Panc1 (cell line): ENCODE data around the gene DAD1. TPM values are rescaled to one million over a fixed set of nuclear protein-coding genes. Genes with fewer than 3 reads are reported as not detected.
"Not testable (repeated sequence)": the region's sequence is repeated elsewhere in the genome, so short reads cannot be mapped to it uniquely, and the experiment has no call there.

Experiments
- ATAC-seq: fragments of 200-7000 bp; cut with Tn5 transposase; 2 replicates; pipeline ENCODE4 v1.9.1; 2020; ENCODE audit warnings: mild to moderate bottlenecking, moderate library complexity
- BruUV-seq: library from RNA; stranded (reverse); fragments of 400-500 nt; replicated peaks from 2 replicates; lab custom pipeline; 2021; lab: Mats Ljungman, UMichigan
- CTCF ChIA-PET: fragments of 300-600 bp; sonication (Branson Sonifier 250); formaldehyde crosslinking; loops from one replicate; lab custom pipeline; 2022; ENCODE audit warnings: antibody characterized with exemption; lab: Charles Lee
- POLR2A ChIA-PET: fragments of 300-600 bp; sonication (Branson Sonifier 250); formaldehyde crosslinking; loops from one replicate; lab custom pipeline; 2022; ENCODE audit warnings: antibody characterized with exemption; lab: Charles Lee
- DNase-seq: peaks from one replicate; pipeline ENCODE4 v3.0.0-alpha.2; 2010; ENCODE audit warnings: low read depth, low spot score
- H3K27ac ChIP-seq: 2 replicates; pipeline ENCODE4 v1.5.1; 2011; ENCODE audit warnings: mild to moderate bottlenecking, low read length, inconsistent platforms
- H3K27me3 ChIP-seq: fragments of 200-500 bp; sonication (Bioruptor generic); 2 replicates; pipeline ENCODE4 v1.6.0; 2014; ENCODE audit warnings: low read length, inconsistent platforms; ENCODE audit not compliant: control insufficient read depth, insufficient read depth
- H3K36me3 ChIP-seq: fragments of 200-500 bp; sonication (Bioruptor generic); 2 replicates; pipeline ENCODE4 v1.5.1; 2014; ENCODE audit warnings: inconsistent platforms, mild to moderate bottlenecking, low read length, moderate library complexity; ENCODE audit not compliant: control insufficient read depth, insufficient read depth
- H3K4me1 ChIP-seq: 2 replicates; pipeline ENCODE4 v1.5.1; 2011; ENCODE audit warnings: inconsistent platforms, mild to moderate bottlenecking, low read length, moderate library complexity; ENCODE audit not compliant: control insufficient read depth, insufficient read depth
- H3K4me3 ChIP-seq, 2 experiments: 2 replicates each; pipeline ENCODE4 v1.5.1; 2011 to 2012; ENCODE audit warnings: low read depth in 2 of 2, low read length in 2 of 2, mild to moderate bottlenecking in 2 of 2, inconsistent platforms in 1 of 2, moderate library complexity in 1 of 2
- H3K9me3 ChIP-seq: fragments of 200-500 bp; sonication (Bioruptor generic); 2 replicates; pipeline ENCODE4 v1.5.1; 2014; ENCODE audit warnings: low read depth, mild to moderate bottlenecking, inconsistent platforms, low read length, moderate library complexity; ENCODE audit not compliant: control insufficient read depth, insufficient read depth
- CTCF ChIP-seq: fragments of 450-650 bp; IDR thresholded peaks from 2 replicates; pipeline ENCODE4 v1.5.1; 2017; ENCODE audit warnings: mild to moderate bottlenecking
- POLR2AphosphoS5 ChIP-seq: IDR thresholded peaks from 2 replicates; pipeline ENCODE4 v1.6.1; 2012; ENCODE audit warnings: mild to moderate bottlenecking, low read depth, low read length, moderate library complexity
- SIN3A ChIP-seq: IDR thresholded peaks from 2 replicates; pipeline ENCODE4 v1.6.1; 2012; ENCODE audit warnings: low read depth, mild to moderate bottlenecking, low read length, moderate library complexity, borderline replicate concordance; ENCODE audit not compliant: insufficient read depth
- TCF7L2 ChIP-seq: IDR thresholded peaks from 2 replicates; pipeline ENCODE4 v1.6.1; 2011; ENCODE audit warnings: mild to moderate bottlenecking, low read depth, low read length, inconsistent platforms
- in situ Hi-C: cut with HindIII; loops from 2 replicates; pipeline ENCODE4 v1.10.0; 2016; ENCODE audit warnings: low sequenced_read_pairs, low pct_unique_long_range_greater_than_20kb
- intact Hi-C: fragments of 100-400 bp; cut with micrococcal nuclease; formaldehyde crosslinking; loops from one replicate; pipeline ENCODE4 v1.10.0; 2022; ENCODE audit not compliant: unreplicated experiment
- total RNA-seq: library from RNA; stranded (reverse); gene quantifications from one replicate; pipeline ENCODE4 v1.2.1, GENCODE V29; 2021; ENCODE audit not compliant: unreplicated experiment
- TF ChIP-seq, protein P1 (sequence below), 2 experiments: IDR thresholded peaks; 2 replicates each; pipeline ENCODE4 v1.6.1; 2011 to 2012; ENCODE audit warnings: low read depth in 2 of 2, control low read depth in 1 of 2, low read length in 1 of 2, mild to moderate bottlenecking in 1 of 2, moderate library complexity in 1 of 2; ENCODE audit not compliant: insufficient read depth in 1 of 2

The DAD1 gene
- total RNA-seq, 1 experiment from 2014 or later: 163 TPM

DNA sequence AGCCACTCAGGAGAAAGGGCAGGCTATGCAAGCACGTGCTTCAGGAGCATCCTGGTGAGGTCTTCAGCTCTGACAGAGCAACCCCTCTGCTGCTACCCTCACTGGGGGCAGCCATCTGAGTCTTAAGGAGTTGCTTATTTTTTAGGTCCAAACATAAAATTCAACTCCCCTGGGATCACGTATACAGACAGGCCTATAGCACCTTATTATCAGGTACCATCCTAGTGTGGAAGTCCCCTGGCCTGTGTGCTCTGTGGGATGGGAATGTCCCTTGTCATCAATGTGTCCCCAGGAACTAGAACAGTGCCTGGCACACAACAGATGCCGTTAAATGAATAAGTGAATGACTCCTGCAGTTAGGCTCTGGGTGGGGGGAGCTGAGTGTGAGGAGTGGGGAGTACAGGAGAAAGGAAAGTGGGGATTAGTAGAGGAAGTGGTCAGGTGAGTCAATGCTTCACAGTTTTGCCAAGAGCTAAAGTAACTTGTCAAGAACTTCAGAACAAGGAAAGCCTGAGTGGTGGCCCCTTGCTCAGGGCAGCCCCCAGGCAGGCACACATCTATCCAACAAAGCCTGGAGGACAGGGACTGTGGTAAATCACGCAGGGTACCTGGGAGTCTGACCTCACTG is 33.5 kb downstream of the DAD1 start:
- CTCF ChIA-PET: interaction anchor here (0.5 to 1.6 kb wide), 3 partner anchors 14 to 357 kb away, joined by 3 to 7 read pairs (median 4); no protein-coding TSS in a partner anchor
- no TSS peak for BruUV-seq
- no peaks in the 10 kb centered on the region for H3K36me3 ChIP-seq
- in situ Hi-C loops: no loop called here
- DNase-seq: no peak
- H3K4me1 ChIP-seq: 0 out of 2 replicates have a peak, but pooled peaks cover 2% of the 10 kb centered on the region
- ATAC-seq: no peak
- TF ChIP-seq, protein P1, sequence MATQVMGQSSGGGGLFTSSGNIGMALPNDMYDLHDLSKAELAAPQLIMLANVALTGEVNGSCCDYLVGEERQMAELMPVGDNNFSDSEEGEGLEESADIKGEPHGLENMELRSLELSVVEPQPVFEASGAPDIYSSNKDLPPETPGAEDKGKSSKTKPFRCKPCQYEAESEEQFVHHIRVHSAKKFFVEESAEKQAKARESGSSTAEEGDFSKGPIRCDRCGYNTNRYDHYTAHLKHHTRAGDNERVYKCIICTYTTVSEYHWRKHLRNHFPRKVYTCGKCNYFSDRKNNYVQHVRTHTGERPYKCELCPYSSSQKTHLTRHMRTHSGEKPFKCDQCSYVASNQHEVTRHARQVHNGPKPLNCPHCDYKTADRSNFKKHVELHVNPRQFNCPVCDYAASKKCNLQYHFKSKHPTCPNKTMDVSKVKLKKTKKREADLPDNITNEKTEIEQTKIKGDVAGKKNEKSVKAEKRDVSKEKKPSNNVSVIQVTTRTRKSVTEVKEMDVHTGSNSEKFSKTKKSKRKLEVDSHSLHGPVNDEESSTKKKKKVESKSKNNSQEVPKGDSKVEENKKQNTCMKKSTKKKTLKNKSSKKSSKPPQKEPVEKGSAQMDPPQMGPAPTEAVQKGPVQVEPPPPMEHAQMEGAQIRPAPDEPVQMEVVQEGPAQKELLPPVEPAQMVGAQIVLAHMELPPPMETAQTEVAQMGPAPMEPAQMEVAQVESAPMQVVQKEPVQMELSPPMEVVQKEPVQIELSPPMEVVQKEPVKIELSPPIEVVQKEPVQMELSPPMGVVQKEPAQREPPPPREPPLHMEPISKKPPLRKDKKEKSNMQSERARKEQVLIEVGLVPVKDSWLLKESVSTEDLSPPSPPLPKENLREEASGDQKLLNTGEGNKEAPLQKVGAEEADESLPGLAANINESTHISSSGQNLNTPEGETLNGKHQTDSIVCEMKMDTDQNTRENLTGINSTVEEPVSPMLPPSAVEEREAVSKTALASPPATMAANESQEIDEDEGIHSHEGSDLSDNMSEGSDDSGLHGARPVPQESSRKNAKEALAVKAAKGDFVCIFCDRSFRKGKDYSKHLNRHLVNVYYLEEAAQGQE (IDR thresholded peaks at IDR 0.05; ENCODE audit: insufficient read depth in 1 of 2, low read depth in 2 of 2, low read length in 1 of 2): no peak
- no peak for TF ChIP-seq TCF7L2
- no peaks in the 10 kb centered on the region for H3K9me3 ChIP-seq
- no peak overlapping the region for H3K27ac ChIP-seq
- POLR2A ChIA-PET: no interaction called here
- no peak overlapping the region for H3K4me3 ChIP-seq
- intact Hi-C loops: loop anchor here (5.0 kb wide), 1 partner anchor 97 kb away; no protein-coding TSS in a partner anchor
- no peaks in the 10 kb centered on the region for H3K27me3 ChIP-seq

GRCh38 chr14:22554498-22555383 is 34.3 kb downstream of the DAD1 start:
- CTCF ChIA-PET: interaction anchor here (0.5 kb wide), 1 partner anchor 358 kb away, joined by 4 read pairs; no protein-coding TSS in a partner anchor
- Histone ChIP-seq H3K27me3 (no peaks in the 10 kb centered on the region), H3K27ac (no peak overlapping the region), H3K4me3 (no peak overlapping the region), H3K36me3 (no peaks in the 10 kb centered on the region), H3K9me3 (no peaks in the 10 kb centered on the region), H3K4me1 (0 out of 2 replicates have a peak, but pooled peaks cover 2% of the 10 kb centered on the region)
- no peak for DNase-seq
- POLR2A ChIA-PET: no interaction called here
- no TSS peak for BruUV-seq
- in situ Hi-C loops: no loop called here
- ATAC-seq: no peak
- intact Hi-C loops: loop anchor here (5.0 kb wide), 1 partner anchor 98 kb away; no protein-coding TSS in a partner anchor
- TF ChIP-seq CTCF (no peak), SIN3A (no peak), POLR2AphosphoS5 (no peak), TCF7L2 (no peak)
- TF ChIP-seq, protein P1 (IDR thresholded peaks at IDR 0.05; ENCODE audit: insufficient read depth in 1 of 2, low read depth in 2 of 2, low read length in 1 of 2): no peak

DNA sequence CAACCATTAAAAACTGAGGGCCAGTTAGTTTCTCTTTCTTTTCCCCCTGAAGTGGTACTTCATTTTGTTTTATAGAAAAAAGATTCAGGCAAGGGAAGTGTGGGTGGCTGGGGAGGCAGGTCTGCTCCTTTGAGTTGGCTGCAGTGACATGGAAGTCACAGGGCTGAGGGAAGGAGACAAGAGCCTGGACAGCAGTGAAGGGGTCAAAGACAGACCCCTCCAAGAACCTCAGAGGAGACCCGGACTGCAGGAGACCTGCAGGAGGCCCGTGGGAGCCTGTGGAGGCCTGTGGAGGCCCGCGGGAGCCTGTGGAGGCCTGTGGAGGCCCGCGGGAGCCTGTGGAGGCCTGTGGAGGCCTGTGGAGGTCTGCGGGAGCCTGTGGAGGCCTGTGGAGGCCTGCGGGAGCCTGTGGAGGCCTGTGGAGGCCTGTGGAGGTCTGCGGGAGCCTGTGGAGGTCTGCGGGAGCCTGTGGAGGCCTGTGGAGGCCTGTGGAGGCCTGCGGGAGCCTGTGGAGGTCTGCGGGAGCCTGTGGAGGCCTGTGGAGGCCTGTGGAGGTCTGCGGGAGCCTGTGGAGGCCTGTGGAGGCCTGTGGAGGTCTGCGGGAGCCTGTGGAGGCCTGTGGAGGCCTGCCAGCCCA is 35.0 kb downstream of the DAD1 start:
- DNase-seq, CTCF ChIA-PET, ATAC-seq, H3K4me1 ChIP-seq, intact Hi-C loops, BruUV-seq, in situ Hi-C loops, H3K4me3 ChIP-seq, H3K27ac ChIP-seq, H3K36me3 ChIP-seq, H3K27me3 ChIP-seq, H3K9me3 ChIP-seq, POLR2A ChIA-PET: not testable (repeated sequence)
